Stimulated activated CD8-positive, alpha-beta memory T cell treated with anti-CD3 and anti-CD28 coated beads, Interleukin-2, amount 100 ng/mL, for 1 hour (primary cell): ENCODE data around the gene NENF.

Source experiments
- DNase-seq, 2 donors: peaks; one replicate each; pipeline ENCODE4 v3.0.0-alpha.2; 2020; ENCODE audit warnings: low read depth in 2 of 2

Gene NENF

GRCh38 chr1:212481438-212481767 is 48.7 kb downstream of the NENF start:
- no peak for DNase-seq

GRCh38 chr1:212482006-212482636 is 49.4 kb downstream of the NENF start:
- DNase-seq, result no peak

GRCh38 chr1:212482637-212483441 is 50.1 kb downstream of the NENF start:
- no peak for DNase-seq

GRCh38 chr1:212484701-212485570 is 52.2 kb downstream of the NENF start:
- no peak for DNase-seq

- no peak for DNase-seq
Observed at GRCh38 chr1:212485571-212485912, 52.8 kb downstream of the NENF start.

GRCh38 chr1:212485913-212486618 is 53.3 kb downstream of the NENF start:
- DNase-seq, result no peak

- no peak for DNase-seq
Observed at GRCh38 chr1:212486619-212486975, 53.9 kb downstream of the NENF start.

GRCh38 chr1:212487286-212487685 is 54.6 kb downstream of the NENF start:
- DNase-seq, result no peak

GRCh38 chr1:212487774-212488435 is 55.2 kb downstream of the NENF start:
- DNase-seq, result no peak

- no peak for DNase-seq
Observed at GRCh38 chr1:212488436-212489283, 55.9 kb downstream of the NENF start.

GRCh38 chr1:212489284-212489859 is 56.7 kb downstream of the NENF start:
- DNase-seq, result no peak

- no peak for DNase-seq
Observed at GRCh38 chr1:212490276-212490675, 57.6 kb downstream of the NENF start.

GRCh38 chr1:212491454-212491853 is 58.7 kb downstream of the NENF start:
- DNase-seq, result no peak
